GM10248 (cell line): ENCODE data around the gene GALNT2.

ENCODE experiments used
- CTCF ChIA-PET: fragments of 300-600 bp; sonication (Branson Sonifier 250); formaldehyde crosslinking; extraction: SDS; loops from one replicate; lab custom pipeline; 2021; ENCODE audit warnings: antibody characterized with exemption; lab: Yijun Ruan, JAX
- POLR2A ChIA-PET: fragments of 350-650 bp; sonication (Branson Sonifier 250); formaldehyde crosslinking; extraction: SDS; loops from one replicate; lab custom pipeline; 2020; ENCODE audit warnings: antibody characterized with exemption; lab: Yijun Ruan, JAX
- DNase-seq: peaks from one replicate; pipeline ENCODE4 v3.0.0; 2012; ENCODE audit errors: extremely low spot score
- TF ChIP-seq, protein P1 (sequence below): IDR thresholded peaks from 2 replicates; pipeline ENCODE4 v1.5.1; 2012; ENCODE audit warnings: mild to moderate bottlenecking, low read depth; ENCODE audit errors: extremely low read depth, missing control alignments, control extremely low read depth

Gene GALNT2

DNA sequence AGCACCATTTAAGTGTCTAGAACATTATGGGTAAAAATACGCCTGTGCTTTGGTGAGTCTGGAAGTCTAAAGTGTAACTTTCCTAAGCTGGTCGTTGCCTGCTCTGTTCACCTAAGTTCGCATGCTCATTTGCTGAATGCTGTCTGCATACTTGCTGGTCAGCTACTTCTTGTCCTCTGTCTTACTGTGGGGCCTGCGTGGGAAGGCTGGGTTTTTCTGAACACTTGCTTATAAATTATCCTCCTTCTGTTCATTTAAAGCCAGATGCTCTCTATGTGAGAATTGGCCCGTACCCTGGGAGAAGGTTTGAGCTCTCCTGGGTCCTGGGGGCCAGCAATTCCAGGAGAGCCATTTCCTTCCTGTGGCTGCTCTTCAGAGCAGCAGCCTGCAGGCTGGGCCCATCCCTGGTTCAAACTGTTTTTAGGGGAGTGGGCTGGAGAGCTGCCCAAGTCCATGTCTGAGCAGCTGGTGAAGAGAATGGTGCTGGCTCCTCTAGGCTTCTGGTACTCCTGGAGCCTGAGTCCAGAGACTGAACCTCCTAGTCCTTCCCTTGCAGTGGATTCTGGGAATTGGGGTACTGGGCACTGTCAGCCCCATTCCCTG, 75.7 kb downstream of the GALNT2 start:
- no peak for DNase-seq
- ChIA-PET CTCF (interaction anchor here (1.1 kb wide), 1 partner anchor 14 kb away, joined by 3 read pairs; no protein-coding TSS in a partner anchor), POLR2A (no interaction called here)
- TF ChIP-seq, protein P1, sequence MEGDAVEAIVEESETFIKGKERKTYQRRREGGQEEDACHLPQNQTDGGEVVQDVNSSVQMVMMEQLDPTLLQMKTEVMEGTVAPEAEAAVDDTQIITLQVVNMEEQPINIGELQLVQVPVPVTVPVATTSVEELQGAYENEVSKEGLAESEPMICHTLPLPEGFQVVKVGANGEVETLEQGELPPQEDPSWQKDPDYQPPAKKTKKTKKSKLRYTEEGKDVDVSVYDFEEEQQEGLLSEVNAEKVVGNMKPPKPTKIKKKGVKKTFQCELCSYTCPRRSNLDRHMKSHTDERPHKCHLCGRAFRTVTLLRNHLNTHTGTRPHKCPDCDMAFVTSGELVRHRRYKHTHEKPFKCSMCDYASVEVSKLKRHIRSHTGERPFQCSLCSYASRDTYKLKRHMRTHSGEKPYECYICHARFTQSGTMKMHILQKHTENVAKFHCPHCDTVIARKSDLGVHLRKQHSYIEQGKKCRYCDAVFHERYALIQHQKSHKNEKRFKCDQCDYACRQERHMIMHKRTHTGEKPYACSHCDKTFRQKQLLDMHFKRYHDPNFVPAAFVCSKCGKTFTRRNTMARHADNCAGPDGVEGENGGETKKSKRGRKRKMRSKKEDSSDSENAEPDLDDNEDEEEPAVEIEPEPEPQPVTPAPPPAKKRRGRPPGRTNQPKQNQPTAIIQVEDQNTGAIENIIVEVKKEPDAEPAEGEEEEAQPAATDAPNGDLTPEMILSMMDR = no peak

DNA sequence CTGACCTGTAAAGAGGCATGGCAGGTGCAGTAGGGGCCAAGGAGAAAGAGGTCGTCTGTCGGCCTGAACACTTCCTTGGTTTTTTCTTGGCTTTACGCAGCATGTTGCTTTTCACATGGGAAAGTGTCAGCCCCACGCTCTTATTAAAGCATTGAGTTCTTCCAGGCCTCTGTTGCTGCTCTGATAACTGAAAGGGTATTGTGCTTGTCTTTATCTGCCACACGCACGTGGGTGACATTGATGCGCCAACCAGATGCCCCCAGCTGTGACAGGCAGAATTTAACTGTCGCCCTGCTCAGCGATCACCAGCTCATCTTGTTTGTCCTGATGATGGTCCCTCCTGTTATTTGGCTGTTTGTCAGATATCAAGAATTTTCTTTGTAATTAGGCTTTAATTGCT, 76.5 kb downstream of the GALNT2 start:
- POLR2A ChIA-PET = no interaction called here
- no peak for DNase-seq
- TF ChIP-seq, protein P1 = no peak
- CTCF ChIA-PET = no interaction called here

DNA sequence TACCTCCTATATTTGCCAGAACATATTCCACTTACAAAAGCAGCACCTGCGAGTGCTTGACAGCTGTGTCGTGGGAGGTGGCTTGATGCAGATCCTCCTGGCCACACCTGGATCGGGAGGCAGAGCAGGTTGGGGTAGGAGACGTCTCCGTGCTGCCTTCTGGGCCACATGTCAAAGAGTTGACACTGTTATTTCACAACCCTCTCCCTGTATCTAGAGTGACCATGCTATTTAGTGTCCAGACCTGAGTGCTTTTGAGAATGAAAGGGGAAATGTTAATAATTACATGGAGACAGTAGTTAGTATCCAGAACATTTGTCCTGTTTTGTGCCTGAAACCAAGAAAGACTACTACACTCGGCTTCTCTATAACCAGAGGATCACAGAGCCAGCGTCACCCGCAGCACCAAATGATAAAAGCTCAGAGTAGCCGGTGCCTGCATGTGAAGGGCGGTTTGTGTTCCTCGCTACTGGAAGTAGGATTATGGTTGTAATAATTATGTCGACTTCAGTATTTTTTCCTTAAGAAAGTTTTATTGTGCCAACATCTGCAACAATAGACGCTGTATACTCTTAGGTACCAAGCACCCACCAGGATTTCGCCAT, 77.1 kb downstream of the GALNT2 start:
- ChIA-PET POLR2A (no interaction called here), CTCF (interaction anchor here (1.0 kb wide), 1 partner anchor 16 kb away, joined by 3 read pairs; no protein-coding TSS in a partner anchor)
- TF ChIP-seq, protein P1 = no peak
- no peak for DNase-seq

DNA sequence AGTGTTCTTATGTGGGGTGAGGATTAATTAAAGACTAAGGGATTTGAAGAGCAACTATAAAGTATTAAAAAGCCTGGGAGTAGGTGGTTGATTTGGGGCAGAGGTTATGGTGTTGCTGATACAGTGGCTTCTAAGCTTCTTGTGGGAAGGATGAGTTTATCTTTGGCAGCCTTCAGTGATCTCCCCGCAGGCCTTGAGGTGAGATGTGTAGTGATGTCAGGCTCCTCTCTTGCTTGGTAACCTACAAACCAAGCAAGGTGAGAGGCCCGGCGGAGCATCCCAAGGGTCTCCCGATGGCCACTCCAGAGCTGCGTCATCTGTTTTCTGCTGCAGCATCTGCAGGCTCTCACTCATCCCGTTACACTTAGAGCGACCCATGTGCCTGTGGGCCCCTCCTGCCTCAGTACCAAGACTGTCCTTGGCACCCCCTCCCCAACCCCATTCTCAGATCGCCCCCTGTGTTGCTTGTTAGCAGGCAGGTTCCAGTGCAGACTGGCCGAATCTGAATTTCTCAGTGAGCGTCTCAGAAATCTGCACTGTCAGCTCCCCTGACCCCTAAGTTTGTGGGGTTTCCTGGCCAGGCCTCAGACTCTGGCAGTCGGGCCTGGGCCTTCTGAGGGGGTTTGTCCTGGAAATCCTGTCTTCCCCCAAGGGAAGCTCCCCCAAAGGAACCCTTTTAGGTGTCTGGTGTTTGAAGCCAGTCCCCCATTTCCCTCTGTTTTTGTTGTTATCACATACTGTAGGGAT, 77.9 kb downstream of the GALNT2 start:
- CTCF ChIA-PET = interaction anchor here (1.0 to 1.3 kb wide), 3 partner anchors 9 to 21 kb away, joined by 3 read pairs; no protein-coding TSS in a partner anchor
- TF ChIP-seq, protein P1 = no peak
- DNase-seq = no peak
- POLR2A ChIA-PET = no interaction called here

DNA sequence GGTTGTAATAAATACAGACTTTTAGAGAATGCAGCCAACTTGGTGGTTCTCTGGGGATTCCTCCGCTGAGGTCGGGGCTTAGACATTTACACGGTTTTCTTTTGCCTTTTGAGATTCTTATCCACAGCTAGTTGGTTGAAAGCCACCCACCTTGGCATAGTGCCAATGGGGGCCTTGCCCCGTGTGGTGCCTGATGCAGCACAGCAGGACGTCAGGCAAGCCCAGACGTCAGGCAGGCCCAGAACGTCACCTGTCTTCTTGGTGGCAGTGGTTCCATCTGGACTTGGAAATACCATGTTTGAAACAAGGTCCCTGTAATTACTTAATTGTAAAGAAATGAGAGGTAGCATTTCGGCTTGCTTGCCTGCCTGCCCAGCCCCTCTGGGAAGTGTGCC, 78.5 kb downstream of the GALNT2 start:
- ChIA-PET POLR2A (no interaction called here), CTCF (interaction anchor here (1.0 to 1.3 kb wide), 3 partner anchors 9 to 20 kb away, joined by 3 read pairs; no protein-coding TSS in a partner anchor)
- TF ChIP-seq, protein P1 = no peak
- no peak for DNase-seq

DNA sequence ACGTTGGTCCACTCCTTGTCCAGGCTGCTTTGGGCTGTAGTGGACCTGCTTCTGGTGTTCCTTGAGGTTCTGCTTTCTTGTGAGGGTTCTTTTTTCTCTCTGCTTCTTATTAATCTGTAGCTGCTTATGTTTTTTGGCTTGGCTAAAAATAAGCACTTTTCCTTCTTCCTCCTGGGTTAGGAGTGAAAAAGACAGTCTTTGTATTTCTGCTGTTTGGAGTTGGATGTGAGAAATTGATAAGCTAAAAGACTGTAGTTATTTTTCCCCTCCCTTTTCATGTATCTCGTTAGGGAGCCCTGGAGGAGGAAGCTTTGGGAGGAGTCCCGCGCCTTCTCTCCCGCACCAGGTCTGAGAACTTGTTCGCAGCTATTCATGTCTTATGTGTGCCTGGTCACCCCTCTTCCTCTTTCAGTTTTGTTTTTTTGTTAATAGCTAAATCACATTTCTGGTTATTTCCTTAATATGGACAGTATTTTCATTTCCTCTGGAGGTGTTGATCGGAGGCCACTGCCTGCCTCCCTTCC, 79.0 kb downstream of the GALNT2 start:
- TF ChIP-seq, protein P1 = no peak
- ChIA-PET POLR2A (no interaction called here), CTCF (interaction anchor here (1.1 to 1.3 kb wide), 3 partner anchors 8 to 20 kb away, joined by 3 to 4 read pairs (median 3); no protein-coding TSS in a partner anchor)
- DNase-seq = peak; percentile 57
